Fibroblast of skin of scalp (primary cell): ENCODE data around the gene G6PC3. TPM values are rescaled to one million over a fixed set of nuclear protein-coding genes. Genes with fewer than 3 reads are reported as not detected.
"Not testable (repeated sequence)": the region's sequence is repeated elsewhere in the genome, so short reads cannot be mapped to it uniquely, and the experiment has no call there.

Source experiments
- DNase-seq: peaks from one replicate; pipeline ENCODE4 v3.0.0-alpha.2; 2013
- polyA plus RNA-seq, 2 experiments: library from polyadenylated mRNA; unstranded; fragments of 120-200 nt; gene quantifications; one replicate each; pipeline ENCODE4 v1.2.1, GENCODE V29; 2013; ENCODE audit not compliant: insufficient read length in 2 of 2

The G6PC3 gene
- 78.6 TPM for polyA plus RNA-seq (2013, experiment 1 of 2; ENCODE audit: insufficient read length)
- 84.2 TPM for polyA plus RNA-seq (2013, experiment 2 of 2; ENCODE audit: insufficient read length)

- peak; percentile 99 for DNase-seq
Observed at GRCh38 chr17:44070455-44071197, at the start of gene G6PC3. Gene G6PC3 (plus strand): TSS chr17:44070735. CDS start chr17:44070966, 231 bp downstream.

DNA sequence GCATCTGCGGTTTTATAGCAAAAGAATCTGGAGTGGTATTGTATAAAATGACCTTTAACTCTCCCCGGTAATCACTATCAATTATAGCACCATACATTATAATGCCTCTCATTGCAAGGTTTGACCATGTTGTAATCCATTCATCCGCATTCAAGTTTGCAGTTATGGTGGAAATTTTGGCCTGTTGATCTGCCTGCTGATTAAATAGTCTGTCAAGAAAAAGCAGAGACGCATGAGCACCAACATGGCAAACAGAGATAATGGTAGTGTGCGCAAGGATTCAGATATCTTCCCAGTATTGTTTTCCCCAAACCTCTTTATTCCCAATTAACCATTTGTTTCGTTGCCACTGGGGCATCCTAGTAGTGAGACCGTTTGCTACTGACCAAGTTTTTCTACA lies 49.3 kb upstream of the G6PC3 start:
- not testable (repeated sequence) for DNase-seq

DNA sequence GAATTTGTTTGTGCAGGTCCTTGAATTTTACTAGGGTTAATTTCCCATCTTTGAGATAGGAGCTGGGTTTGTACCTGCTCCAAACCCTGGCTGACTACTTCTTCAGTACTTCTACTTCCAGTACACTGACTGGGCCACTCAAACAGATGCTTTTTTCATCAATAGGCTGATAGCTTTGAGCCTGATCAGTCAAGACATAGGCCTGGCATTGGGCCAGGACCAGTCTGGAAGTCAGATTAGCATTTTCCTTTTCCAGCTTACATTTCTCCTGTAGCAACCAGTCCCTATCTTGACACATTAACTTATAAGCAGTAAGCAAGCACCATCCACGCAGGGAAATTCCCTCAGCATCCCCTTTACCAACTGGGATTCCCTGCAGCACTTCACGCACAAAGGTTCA lies 48.3 kb upstream of the G6PC3 start:
- DNase-seq: no peak

GRCh38 chr17:44023545-44024270 lies 46.8 kb upstream of the G6PC3 start:
- no peak for DNase-seq

- DNase-seq: no peak
Observed at GRCh38 chr17:44024271-44024663, 46.3 kb upstream of the G6PC3 start.

GRCh38 chr17:44024853-44025252 lies 45.7 kb upstream of the G6PC3 start:
- DNase-seq: no peak

- no peak for DNase-seq
Observed at GRCh38 chr17:44029736-44030135, 40.8 kb upstream of the G6PC3 start.

- no peak for DNase-seq
Observed at GRCh38 chr17:44030482-44030881, 40.1 kb upstream of the G6PC3 start.

DNA sequence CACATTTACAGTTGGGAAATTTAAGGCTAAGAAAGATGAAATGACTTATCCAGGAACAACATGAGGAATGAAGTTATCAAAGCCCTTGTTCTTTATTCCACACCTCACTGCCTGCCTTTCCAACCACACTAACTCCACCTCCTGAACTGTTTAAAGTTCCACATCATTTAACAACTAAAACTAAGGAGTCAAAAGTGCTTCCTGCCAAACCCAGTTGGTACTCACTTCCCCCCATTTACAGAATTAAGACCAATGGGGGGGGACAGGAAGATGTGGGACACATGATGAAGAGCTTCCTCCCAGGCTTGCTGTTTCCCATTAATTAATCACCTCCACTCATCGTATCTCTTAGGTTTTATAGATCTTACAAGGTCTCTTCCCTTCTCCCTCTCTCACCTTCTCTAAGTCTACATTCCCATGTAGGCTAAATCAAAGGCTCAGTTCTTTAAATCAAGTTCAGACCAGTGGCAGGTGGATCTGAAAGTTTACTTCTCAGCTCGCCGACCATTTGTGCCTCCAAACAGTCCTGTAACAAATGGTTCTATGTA lies 36.6 kb upstream of the G6PC3 start:
- no peak for DNase-seq

GRCh38 chr17:44034688-44035087 lies 35.8 kb upstream of the G6PC3 start:
- not testable (repeated sequence) for DNase-seq

DNA sequence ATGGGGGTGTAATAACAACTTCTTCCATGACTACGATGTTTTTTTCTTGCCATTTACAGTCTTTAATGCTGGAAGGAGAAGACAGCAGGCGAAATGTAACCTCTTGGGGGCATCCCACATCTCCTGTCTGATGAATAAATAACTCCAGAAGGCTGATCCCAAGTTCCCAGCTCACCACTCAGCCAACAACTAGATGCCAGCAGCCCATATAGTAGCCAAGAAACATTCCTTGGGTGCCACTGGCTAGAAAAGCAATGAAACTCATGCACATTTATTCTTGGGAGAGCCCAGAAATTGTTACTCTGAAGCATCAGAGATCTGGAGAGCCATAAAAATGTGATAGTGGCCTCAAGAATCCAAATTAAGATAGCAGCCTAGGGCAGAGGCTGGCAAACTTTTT lies 33.1 kb upstream of the G6PC3 start:
- DNase-seq: no peak

DNA sequence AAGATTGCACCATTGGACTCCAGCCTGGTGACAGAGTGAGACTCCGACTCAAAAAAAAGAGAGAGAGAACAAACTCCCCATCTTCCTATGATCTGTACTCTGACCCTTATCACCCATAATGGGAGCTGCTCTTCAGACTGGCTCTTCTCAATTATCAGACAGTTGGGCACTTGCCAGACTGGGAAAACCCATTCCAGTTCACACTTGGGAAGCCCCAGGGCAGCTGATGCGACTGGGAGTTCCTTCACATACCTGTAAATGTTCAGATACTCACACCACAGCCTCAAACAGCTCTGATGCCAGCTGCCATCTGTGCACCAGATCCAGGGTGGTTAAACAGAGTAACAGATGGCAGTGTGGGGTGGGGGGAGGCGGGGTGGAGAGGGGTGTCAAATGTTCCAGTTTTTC lies 31.9 kb upstream of the G6PC3 start:
- no peak for DNase-seq

DNA sequence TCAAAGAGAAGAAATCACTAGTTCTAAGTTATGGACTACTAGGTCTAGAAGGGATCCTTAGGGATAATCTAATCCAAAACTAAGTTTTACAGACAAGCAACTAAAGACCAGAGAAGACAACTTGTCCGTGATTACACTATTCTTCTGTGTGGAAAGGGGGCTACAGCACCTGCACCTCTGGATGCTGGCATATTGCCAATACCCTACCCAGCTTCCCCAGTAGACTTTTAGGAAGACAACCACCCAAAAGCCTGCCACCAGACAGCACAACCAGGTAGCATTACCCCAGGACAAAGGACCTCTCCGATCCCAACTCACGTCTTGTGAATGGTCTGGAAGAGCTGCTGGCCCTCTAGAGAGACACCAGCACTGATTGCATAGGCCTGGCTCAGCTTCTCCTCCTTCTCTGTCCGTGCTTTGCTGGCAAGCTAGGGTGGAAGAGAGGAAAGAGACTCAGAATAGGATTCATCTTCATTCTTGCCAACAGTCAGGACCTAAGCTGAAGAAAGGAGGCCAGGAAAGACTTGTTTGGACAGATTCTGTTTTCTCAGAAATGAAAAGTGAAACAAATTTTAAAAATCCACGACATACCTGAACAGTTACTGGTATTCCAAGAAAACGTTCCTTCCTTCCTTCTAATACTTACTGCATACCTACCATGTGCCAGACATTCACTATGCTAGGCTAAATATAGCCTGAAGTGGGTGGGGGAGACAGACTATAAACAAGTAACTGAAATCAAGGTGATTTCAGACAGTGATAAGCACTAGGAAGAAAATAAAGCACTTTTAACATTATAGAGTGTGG lies 30.5 kb upstream of the G6PC3 start:
- DNase-seq: no peak

DNA sequence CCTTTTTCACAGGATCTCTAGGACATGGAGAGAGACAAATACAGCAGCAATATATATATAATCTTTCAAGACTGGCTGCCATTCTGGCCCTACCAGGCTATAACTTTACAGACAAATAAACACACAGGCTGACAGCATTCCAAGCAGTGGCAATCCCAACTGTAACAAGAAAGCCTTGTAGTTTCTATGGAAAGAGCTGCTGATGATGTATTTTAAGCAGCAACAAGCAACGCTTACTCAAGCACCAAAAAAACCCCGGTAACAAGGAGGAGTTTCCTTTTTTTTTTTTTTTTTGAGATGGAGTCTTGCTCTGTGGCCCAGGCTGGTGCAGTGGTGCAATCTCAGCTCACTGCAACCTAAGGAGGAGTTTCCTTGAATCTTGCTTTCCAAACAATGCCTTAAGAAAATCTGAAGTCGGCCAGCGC lies 27.3 kb upstream of the G6PC3 start:
- DNase-seq: no peak

- peak; percentile 34 for DNase-seq
Observed at GRCh38 chr17:44044071-44044470, 26.5 kb upstream of the G6PC3 start.

DNA sequence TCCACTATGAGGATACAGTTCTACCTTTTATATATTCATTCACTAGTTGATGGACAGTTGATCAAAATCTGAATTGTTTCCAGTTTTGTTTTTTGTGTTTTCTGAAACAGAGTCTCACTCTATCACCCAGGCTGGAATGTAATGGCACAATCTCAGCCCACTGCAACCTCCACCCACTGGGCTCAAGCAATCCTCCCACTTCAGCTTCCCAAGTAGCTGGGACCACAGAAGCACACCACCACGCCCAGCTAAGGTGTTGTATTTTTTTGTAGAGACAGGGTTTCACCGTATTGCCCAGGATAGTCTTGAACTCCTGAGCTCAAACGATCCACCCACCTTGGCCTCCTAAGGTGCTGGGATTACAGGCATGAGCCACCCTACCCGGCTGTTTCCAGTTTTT lies 25.0 kb upstream of the G6PC3 start:
- no peak for DNase-seq

- DNase-seq: not testable (repeated sequence)
Observed at GRCh38 chr17:44046893-44047292, 23.6 kb upstream of the G6PC3 start.

GRCh38 chr17:44049294-44050060 lies 21.1 kb upstream of the G6PC3 start:
- DNase-seq: no peak

GRCh38 chr17:44053125-44053872 lies 17.2 kb upstream of the G6PC3 start:
- DNase-seq: no peak

GRCh38 chr17:44059101-44059892 lies 11.2 kb upstream of the G6PC3 start:
- DNase-seq: no peak
